Stomach smooth muscle (tissue), 2 donors: ENCODE measurements around the gene LAMA5.

ENCODE experiments used
- H3K27ac ChIP-seq: one replicate; pipeline ENCODE4 v1.7.0; 2013; ENCODE audit warnings: mild to moderate bottlenecking, low read length, inconsistent platforms
- H3K27me3 ChIP-seq, 2 donors: one replicate each; pipeline ENCODE4 v1.7.0; 2013; ENCODE audit warnings: low read length in 2 of 2; ENCODE audit not compliant: insufficient read depth in 2 of 2, control insufficient read depth in 1 of 2
- H3K36me3 ChIP-seq, 2 donors: one replicate each; pipeline ENCODE4 v1.7.0; 2013; ENCODE audit warnings: low read length in 2 of 2; ENCODE audit not compliant: control insufficient read depth in 2 of 2, insufficient read depth in 2 of 2
- H3K4me1 ChIP-seq: one replicate; pipeline ENCODE4 v1.7.0; 2013; ENCODE audit warnings: low read length; ENCODE audit not compliant: control insufficient read depth, insufficient read depth
- H3K4me3 ChIP-seq, 2 donors: one replicate each; pipeline ENCODE4 v1.7.0; 2013; ENCODE audit warnings: low read length in 2 of 2
- H3K9ac ChIP-seq, 2 donors: one replicate each; pipeline ENCODE4 v1.7.0; 2013; ENCODE audit warnings: low read length in 2 of 2, mild to moderate bottlenecking in 1 of 2
- H3K9me3 ChIP-seq, 2 donors: one replicate each; pipeline ENCODE4 v1.7.0; 2013; ENCODE audit warnings: low read length in 2 of 2; ENCODE audit not compliant: control insufficient read depth in 2 of 2
- donor health status: healthy.
- donor health status: Pancreatic carcinoma.

The LAMA5 gene

DNA sequence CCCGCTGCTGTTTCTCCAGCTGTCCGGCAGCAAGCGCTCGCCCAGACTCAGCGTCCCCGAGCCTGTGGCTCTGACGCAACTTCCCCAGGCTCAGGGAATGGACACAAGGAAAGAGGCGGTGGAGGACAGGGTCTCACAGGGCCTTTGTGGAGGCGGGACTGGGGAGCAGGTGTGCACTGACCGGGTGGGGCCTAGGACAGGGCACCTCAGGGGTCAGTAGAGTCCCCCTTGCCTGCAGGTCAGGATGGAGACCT lies 20.0 kb downstream of the LAMA5 start:
- no peak overlapping the region for H3K27ac ChIP-seq
- H3K9ac ChIP-seq: no peak overlapping the region
- H3K9me3 ChIP-seq: no peaks in the 10 kb centered on the region
- no peaks in the 10 kb centered on the region for H3K27me3 ChIP-seq
- peaks cover 39 to 57% of the 10 kb centered on the region in 2 donors for H3K36me3 ChIP-seq
- H3K4me3 ChIP-seq: no peak overlapping the region
- peaks cover 6% of the 10 kb centered on the region for H3K4me1 ChIP-seq

- Histone ChIP-seq H3K4me1 (peaks cover 6% of the 10 kb centered on the region), H3K9me3 (no peaks in the 10 kb centered on the region), H3K4me3 (no peak overlapping the region), H3K9ac (no peak overlapping the region), H3K36me3 (peaks cover 39 to 56% of the 10 kb centered on the region in 2 donors), H3K27ac (no peak overlapping the region), H3K27me3 (no peaks in the 10 kb centered on the region)
Observed at GRCh38 chr20:62346398-62347150, 20.5 kb downstream of the LAMA5 start.

DNA sequence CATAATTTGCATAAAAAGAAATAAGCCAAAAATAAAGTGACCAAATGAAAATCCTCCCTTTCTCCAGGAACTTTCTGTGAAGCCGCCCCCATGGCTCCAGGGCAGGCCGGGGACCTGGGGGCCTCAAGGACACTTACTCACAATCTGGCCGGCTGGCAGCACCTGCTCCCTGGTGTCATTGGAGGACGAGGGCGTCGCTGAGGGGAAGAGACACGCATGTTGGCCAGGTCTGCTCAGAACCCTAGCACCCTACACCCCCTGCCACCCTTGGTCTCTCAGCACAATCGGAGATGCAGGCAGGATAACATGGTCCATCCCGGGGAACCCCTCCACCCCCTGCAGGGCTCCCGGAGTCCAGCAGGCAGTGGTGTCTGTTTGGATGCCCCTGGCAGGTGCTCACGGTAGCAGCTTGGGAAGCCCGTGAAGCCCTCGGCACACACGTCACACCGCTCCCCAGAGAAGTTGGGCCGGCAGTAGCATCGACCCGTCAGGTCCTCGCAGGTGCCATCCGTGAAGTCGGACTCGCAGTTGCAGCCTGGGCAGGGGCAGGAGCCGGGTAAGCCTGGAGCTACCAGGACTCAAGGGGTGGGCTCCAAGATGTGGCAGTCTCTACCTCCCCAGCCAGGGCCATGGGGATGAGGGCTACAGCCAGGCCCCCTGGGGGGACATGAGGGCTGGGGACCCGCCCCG lies 21.3 kb downstream of the LAMA5 start:
- H3K4me3 ChIP-seq: no peak overlapping the region
- H3K4me1 ChIP-seq: peaks cover 6% of the 10 kb centered on the region
- peaks cover 39 to 54% of the 10 kb centered on the region in 2 donors for H3K36me3 ChIP-seq
- no peak overlapping the region for H3K27ac ChIP-seq
- H3K9me3 ChIP-seq: no peaks in the 10 kb centered on the region
- H3K9ac ChIP-seq: no peak overlapping the region
- no peaks in the 10 kb centered on the region for H3K27me3 ChIP-seq

DNA sequence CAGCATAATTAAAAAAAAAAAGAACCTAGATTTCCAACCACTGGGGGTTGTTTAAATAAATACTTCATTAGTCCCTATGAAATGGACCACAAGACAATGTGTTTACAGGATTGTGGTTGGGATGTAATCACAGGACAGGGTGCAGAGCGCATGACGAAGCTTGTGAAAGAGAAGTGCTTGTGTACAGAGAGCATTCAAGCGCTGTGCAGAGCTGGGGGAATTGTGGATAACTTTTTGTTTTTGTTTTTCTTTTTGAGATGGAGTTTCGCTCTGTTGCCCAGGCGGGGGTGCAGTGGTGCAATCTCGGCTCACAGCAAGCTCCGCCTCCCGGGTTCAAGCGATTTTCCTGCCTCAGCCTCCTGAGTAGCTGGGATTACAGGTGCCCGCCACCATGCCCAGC lies 22.3 kb downstream of the LAMA5 start:
- Histone ChIP-seq H3K36me3 (peaks cover 41 to 45% of the 10 kb centered on the region in 2 donors), H3K27ac (no peak overlapping the region), H3K9ac (no peak overlapping the region), H3K4me3 (no peak overlapping the region), H3K9me3 (no peaks in the 10 kb centered on the region), H3K27me3 (no peaks in the 10 kb centered on the region), H3K4me1 (no peaks in the 10 kb centered on the region)

GRCh38 chr20:62344092-62344491 lies 23.0 kb downstream of the LAMA5 start:
- no peaks in the 10 kb centered on the region for H3K27me3 ChIP-seq
- H3K9me3 ChIP-seq: no peaks in the 10 kb centered on the region
- no peak overlapping the region for H3K9ac ChIP-seq
- peaks cover 45% of the 10 kb centered on the region in 2 donors for H3K36me3 ChIP-seq
- no peak overlapping the region for H3K27ac ChIP-seq
- H3K4me3 ChIP-seq: no peak overlapping the region
- no peaks in the 10 kb centered on the region for H3K4me1 ChIP-seq

GRCh38 chr20:62342910-62343309 lies 24.2 kb downstream of the LAMA5 start:
- Histone ChIP-seq H3K27ac (peak overlapping the region; percentile 31), H3K36me3 (peaks cover 47 to 49% of the 10 kb centered on the region in 2 donors), H3K4me1 (no peaks in the 10 kb centered on the region), H3K9ac (no peak overlapping the region), H3K27me3 (no peaks in the 10 kb centered on the region), H3K4me3 (no peak overlapping the region), H3K9me3 (no peaks in the 10 kb centered on the region)

DNA sequence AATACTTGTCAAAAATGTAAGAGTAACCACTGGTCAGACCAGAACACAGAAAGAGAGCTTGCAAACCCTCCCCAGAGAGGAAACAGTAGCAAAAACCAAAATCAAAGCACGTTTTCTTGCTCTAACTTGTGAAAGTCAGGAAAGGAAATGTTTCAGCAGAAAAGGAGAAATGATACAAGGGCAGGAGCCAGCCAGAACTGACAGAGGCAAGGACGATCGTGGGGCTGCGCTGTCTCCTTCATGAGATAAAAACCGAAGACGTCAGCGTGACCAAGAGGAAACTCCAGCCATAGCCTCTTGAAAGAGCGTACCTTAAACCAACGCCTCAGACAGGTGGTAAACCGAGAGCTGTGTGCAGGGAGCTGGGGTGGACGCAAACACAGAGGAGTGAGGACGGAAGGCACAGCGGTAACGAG lies 27.5 kb downstream of the LAMA5 start:
- Histone ChIP-seq H3K9me3 (no peaks in the 10 kb centered on the region), H3K36me3 (peaks cover 49 to 54% of the 10 kb centered on the region in 2 donors), H3K27me3 (no peaks in the 10 kb centered on the region), H3K4me1 (no peaks in the 10 kb centered on the region), H3K9ac (no peak overlapping the region), H3K4me3 (no peak overlapping the region), H3K27ac (no peak overlapping the region)

DNA sequence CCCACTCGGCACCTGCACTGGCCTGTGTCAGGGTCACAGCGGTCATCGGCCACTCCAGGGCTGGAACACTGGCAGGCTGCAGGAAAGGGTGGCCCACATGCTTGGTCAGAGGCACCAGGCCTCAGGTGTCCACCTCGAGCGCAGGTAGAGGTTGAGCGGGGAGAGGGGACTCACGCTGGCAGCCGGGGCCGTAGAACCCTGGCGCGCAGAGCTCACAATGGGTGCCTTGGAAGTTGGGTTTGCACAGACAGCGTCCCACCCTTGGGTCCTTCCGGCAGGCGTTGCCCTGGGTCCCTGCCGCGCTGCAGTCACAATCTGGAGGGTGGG lies 28.9 kb downstream of the LAMA5 start:
- Histone ChIP-seq H3K9me3 (no peaks in the 10 kb centered on the region), H3K27me3 (no peaks in the 10 kb centered on the region), H3K36me3 (peaks cover 49 to 62% of the 10 kb centered on the region in 2 donors), H3K4me1 (no peaks in the 10 kb centered on the region), H3K9ac (no peak overlapping the region), H3K27ac (no peak overlapping the region), H3K4me3 (no peak overlapping the region)

DNA sequence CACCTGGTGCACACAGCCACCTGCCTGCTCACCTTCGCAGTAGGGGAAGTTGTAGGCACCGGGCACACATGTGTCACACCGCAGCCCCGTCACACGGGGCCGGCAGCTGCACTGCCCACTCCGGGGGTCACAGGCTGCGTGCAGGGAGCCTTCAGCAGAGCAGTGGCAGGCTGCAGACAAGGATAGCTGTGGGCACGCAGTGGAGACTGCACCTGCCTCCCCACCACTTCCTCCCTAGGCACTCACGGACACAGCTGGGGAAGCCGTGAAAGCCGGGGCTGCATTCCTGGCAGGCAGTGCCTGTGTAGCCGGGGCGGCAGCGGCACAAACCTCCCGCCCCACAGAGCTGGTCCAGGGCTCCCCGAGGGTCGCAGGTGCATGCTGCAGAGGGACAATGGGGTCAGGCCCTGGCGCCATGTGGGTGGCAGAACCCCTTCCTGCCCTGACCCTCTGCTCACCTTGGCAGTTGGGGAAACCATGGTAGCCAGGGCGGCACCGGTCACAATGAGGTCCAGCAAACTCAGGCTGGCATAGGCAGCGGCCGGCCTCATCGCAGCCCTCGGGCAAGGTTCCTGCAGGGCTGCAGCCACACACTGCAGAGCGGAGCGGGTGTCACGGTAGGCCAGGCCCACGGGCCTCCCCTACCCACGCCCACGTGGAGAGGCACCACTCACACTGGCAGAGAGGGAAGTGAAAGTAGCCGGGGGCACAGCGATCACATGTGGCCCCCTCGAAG lies 29.4 kb downstream of the LAMA5 start:
- no peak overlapping the region for H3K9ac ChIP-seq
- peak overlapping the region; percentile 37 for H3K27ac ChIP-seq
- no peak overlapping the region for H3K4me3 ChIP-seq
- H3K27me3 ChIP-seq: no peaks in the 10 kb centered on the region
- H3K36me3 ChIP-seq: peaks cover 52 to 60% of the 10 kb centered on the region in 2 donors
- no peaks in the 10 kb centered on the region for H3K4me1 ChIP-seq
- no peaks in the 10 kb centered on the region for H3K9me3 ChIP-seq

GRCh38 chr20:62336775-62337557 lies 30.1 kb downstream of the LAMA5 start:
- no peak overlapping the region for H3K9ac ChIP-seq
- H3K36me3 ChIP-seq: peaks cover 56 to 66% of the 10 kb centered on the region in 2 donors
- H3K4me3 ChIP-seq: no peak overlapping the region
- no peaks in the 10 kb centered on the region for H3K9me3 ChIP-seq
- H3K27me3 ChIP-seq: no peaks in the 10 kb centered on the region
- H3K27ac ChIP-seq: peak overlapping the region; percentile 37
- H3K4me1 ChIP-seq: no peaks in the 10 kb centered on the region
